WTC11 (cell line): ENCODE data around the gene PIGS.

Experiments
- IRF2 ChIP-seq: sonication (generic); formaldehyde crosslinking; IDR thresholded peaks from 2 replicates; pipeline ENCODE4 v1.8.0; 2022; ENCODE audit warnings: low read depth, missing genetic modification reagents, borderline replicate concordance
- TF ChIP-seq, protein P1 (sequence below): fragments of 200-600 bp; IDR thresholded peaks from 2 replicates; pipeline ENCODE4 v1.8.0; 2022; ENCODE audit warnings: antibody characterized with exemption
- TF ChIP-seq, protein P2 (sequence below): sonication (generic); formaldehyde crosslinking; IDR thresholded peaks from 2 replicates; pipeline ENCODE4 v1.8.1; 2023; ENCODE audit warnings: mild to moderate bottlenecking, moderate library complexity, missing genetic modification reagents
- TF ChIP-seq, protein P3 (sequence below): sonication (generic); formaldehyde crosslinking; IDR thresholded peaks from 2 replicates; pipeline ENCODE4 v1.8.1; 2023; ENCODE audit warnings: mild to moderate bottlenecking, missing genetic modification reagents, moderate library complexity

DNA sequence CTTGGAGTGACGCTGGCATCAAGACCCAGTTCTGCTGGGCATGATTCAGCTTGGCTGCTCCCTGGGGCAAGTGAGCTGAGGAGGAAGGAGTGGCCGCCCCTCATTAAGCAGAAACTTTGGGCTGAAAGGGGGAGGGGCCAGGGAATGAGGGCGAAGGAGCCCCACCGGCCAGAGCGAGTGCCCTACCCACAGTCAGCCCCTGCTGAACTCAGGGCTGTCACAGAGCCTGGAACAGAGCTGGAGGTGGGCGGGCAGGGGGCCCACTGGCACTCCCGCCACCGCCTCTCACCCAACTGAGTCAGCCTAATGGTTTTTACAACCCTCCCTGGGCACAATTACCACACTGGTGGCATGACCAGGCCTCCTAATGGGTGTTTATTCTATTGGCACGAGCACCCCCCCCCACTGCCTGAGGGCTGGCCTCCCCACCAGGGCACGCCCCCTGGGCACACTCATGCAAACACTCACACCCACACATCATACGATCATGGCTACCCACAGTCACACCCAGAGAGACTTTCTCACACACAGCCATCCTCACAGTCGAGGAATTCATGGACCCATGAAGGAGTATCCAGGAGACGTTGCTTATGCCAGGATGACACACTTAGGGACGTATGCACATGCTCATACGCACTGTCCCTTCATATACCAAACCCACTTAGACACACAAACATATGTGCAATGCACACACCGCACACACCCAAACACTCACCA is 38.1 kb downstream of the PIGS start:
- no peak for TF ChIP-seq IRF2 (CRISPR knock-in tag)
- TF ChIP-seq, protein P1, sequence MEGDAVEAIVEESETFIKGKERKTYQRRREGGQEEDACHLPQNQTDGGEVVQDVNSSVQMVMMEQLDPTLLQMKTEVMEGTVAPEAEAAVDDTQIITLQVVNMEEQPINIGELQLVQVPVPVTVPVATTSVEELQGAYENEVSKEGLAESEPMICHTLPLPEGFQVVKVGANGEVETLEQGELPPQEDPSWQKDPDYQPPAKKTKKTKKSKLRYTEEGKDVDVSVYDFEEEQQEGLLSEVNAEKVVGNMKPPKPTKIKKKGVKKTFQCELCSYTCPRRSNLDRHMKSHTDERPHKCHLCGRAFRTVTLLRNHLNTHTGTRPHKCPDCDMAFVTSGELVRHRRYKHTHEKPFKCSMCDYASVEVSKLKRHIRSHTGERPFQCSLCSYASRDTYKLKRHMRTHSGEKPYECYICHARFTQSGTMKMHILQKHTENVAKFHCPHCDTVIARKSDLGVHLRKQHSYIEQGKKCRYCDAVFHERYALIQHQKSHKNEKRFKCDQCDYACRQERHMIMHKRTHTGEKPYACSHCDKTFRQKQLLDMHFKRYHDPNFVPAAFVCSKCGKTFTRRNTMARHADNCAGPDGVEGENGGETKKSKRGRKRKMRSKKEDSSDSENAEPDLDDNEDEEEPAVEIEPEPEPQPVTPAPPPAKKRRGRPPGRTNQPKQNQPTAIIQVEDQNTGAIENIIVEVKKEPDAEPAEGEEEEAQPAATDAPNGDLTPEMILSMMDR: no peak
- TF ChIP-seq, protein P2, sequence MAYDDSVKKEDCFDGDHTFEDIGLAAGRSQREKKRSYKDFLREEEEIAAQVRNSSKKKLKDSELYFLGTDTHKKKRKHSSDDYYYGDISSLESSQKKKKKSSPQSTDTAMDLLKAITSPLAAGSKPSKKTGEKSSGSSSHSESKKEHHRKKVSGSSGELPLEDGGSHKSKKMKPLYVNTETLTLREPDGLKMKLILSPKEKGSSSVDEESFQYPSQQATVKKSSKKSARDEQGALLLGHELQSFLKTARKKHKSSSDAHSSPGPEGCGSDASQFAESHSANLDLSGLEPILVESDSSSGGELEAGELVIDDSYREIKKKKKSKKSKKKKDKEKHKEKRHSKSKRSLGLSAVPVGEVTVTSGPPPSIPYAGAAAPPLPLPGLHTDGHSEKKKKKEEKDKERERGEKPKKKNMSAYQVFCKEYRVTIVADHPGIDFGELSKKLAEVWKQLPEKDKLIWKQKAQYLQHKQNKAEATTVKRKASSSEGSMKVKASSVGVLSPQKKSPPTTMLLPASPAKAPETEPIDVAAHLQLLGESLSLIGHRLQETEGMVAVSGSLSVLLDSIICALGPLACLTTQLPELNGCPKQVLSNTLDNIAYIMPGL: no peak
- TF ChIP-seq, protein P3, sequence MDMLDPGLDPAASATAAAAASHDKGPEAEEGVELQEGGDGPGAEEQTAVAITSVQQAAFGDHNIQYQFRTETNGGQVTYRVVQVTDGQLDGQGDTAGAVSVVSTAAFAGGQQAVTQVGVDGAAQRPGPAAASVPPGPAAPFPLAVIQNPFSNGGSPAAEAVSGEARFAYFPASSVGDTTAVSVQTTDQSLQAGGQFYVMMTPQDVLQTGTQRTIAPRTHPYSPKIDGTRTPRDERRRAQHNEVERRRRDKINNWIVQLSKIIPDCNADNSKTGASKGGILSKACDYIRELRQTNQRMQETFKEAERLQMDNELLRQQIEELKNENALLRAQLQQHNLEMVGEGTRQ (CRISPR knock-in tag): no peak
